HCT116 (cell line): ENCODE data around the gene RNF208. TPM values are rescaled to one million over a fixed set of nuclear protein-coding genes. Genes with fewer than 3 reads are reported as not detected.

Experiments used
- ATAC-seq: fragments of 200-7000 bp; cut with Tn5 transposase; 2 replicates; pipeline ENCODE4 v1.9.1; 2020; ENCODE audit warnings: mild to moderate bottlenecking, moderate library complexity
- BruUV-seq: library from RNA; stranded (reverse); fragments of 400-500 nt; replicated peaks from 2 replicates; lab custom pipeline; 2021; lab: Mats Ljungman, UMichigan
- CTCF ChIA-PET: fragments of 300-600 bp; sonication (Branson Sonifier 250); formaldehyde crosslinking; loops from one replicate; lab custom pipeline; 2021; ENCODE audit warnings: antibody characterized with exemption; lab: Charles Lee
- POLR2A ChIA-PET: fragments of 300-600, 350-600 bp; sonication (Branson Sonifier 250); formaldehyde crosslinking; loops from one replicate; lab custom pipeline; 2021; ENCODE audit warnings: antibody characterized with exemption; lab: Charles Lee
- RAD21 ChIA-PET, 2 experiments: fragments of 300-600 bp; sonication (Branson Sonifier 250); formaldehyde crosslinking; loops; one replicate each; lab custom pipeline; 2023; ENCODE audit warnings: low total read pairs in 2 of 2; ENCODE audit not compliant: uncharacterized antibody in 2 of 2, unreplicated experiment in 2 of 2, low non-redundant PET in 1 of 2; lab: Charles Lee
- DNase-seq: peaks from one replicate; pipeline ENCODE4 v3.0.0-alpha.2; 2010; ENCODE audit warnings: low read depth, low spot score
- H2AFZ ChIP-seq: fragments of 200-600 bp; shearing (Covaris generic), sonication (generic); 2 replicates; pipeline ENCODE4 v1.6.1; 2017; ENCODE audit warnings: low read depth, mixed run types, mixed read lengths, antibody characterized with exemption, low read length; ENCODE audit not compliant: poor library complexity, severe bottlenecking
- H3K27ac ChIP-seq: 2 replicates; pipeline ENCODE4 v1.5.1; 2012; ENCODE audit warnings: low read depth, low read length
- H3K27me3 ChIP-seq: fragments of 200-600 bp; sonication (generic); 2 replicates; pipeline ENCODE4 v1.6.1; 2016; ENCODE audit warnings: mixed run types, low read length, mixed read lengths; ENCODE audit not compliant: insufficient read depth
- H3K36me3 ChIP-seq, 2 experiments: fragments of 200-500 bp in 1 of 2; fragments of 200-600 bp in 1 of 2; sonication (Bioruptor generic) in 1 of 2; sonication (generic) in 1 of 2; 2 replicates each; pipeline versions ENCODE4 v1.5.1 to v1.6.1; 2014 to 2016; ENCODE audit warnings: low read length in 2 of 2, inconsistent platforms in 1 of 2, mixed read lengths in 1 of 2, mixed run types in 1 of 2; ENCODE audit not compliant: insufficient read depth in 2 of 2, control insufficient read depth in 1 of 2
- H3K4me1 ChIP-seq, 2 experiments: fragments of 200-600 bp in 1 of 2; sonication (generic) in 1 of 2; 2 replicates each; pipeline versions ENCODE4 v1.5.1 to v1.6.1; 2012 to 2017; ENCODE audit warnings: low read length in 2 of 2, inconsistent platforms in 1 of 2, mild to moderate bottlenecking in 1 of 2, mixed read lengths in 1 of 2, mixed run types in 1 of 2, moderate library complexity in 1 of 2; ENCODE audit not compliant: insufficient read depth in 2 of 2, control insufficient read depth in 1 of 2
- H3K4me2 ChIP-seq: fragments of 200-600 bp; sonication (generic); 2 replicates; pipeline ENCODE4 v1.6.1; 2017; ENCODE audit warnings: mixed run types, low read length, mixed read lengths
- H3K4me3 ChIP-seq, 2 experiments: fragments of 200-600 bp in 1 of 2; sonication (generic) in 1 of 2; replicated peaks in 1 of 2; 2 replicates each; pipeline ENCODE4 v1.5.1; 2011 to 2016; ENCODE audit warnings: low read length in 2 of 2, control low read depth in 1 of 2, low read depth in 1 of 2, mild to moderate bottlenecking in 1 of 2, mixed read lengths in 1 of 2, mixed run types in 1 of 2
- H3K79me2 ChIP-seq: fragments of 200-600 bp; sonication (generic); 2 replicates; pipeline ENCODE4 v1.6.1; 2017; ENCODE audit warnings: mild to moderate bottlenecking, mixed run types, low read length, moderate library complexity, mixed read lengths; ENCODE audit not compliant: insufficient read depth
- H3K9ac ChIP-seq: fragments of 200-600 bp; sonication (generic); 2 replicates; pipeline ENCODE4 v1.6.1; 2016; ENCODE audit warnings: low read length, mixed read lengths
- H3K9me2 ChIP-seq: fragments of 200-600 bp; sonication (generic), shearing (Covaris generic); 2 replicates; pipeline ENCODE4 v1.6.1; 2017; ENCODE audit warnings: mixed run types, mild to moderate bottlenecking, moderate library complexity; ENCODE audit not compliant: insufficient read depth
- H3K9me3 ChIP-seq, 2 experiments: fragments of 200-500 bp in 1 of 2; fragments of 200-600 bp in 1 of 2; sonication (Bioruptor generic) in 1 of 2; sonication (generic) in 1 of 2; 2 replicates each; pipeline ENCODE4 v1.6.1; 2014 to 2017; ENCODE audit warnings: low read length in 2 of 2, mixed read lengths in 2 of 2, inconsistent platforms in 1 of 2, low read depth in 1 of 2, mild to moderate bottlenecking in 1 of 2, mixed run types in 1 of 2, moderate library complexity in 1 of 2; ENCODE audit not compliant: control insufficient read depth in 1 of 2, insufficient read depth in 1 of 2
- H4K20me1 ChIP-seq: fragments of 200-600 bp; sonication (generic), shearing (Covaris generic); 2 replicates; pipeline ENCODE4 v1.6.1; 2017; ENCODE audit warnings: mixed run types, mild to moderate bottlenecking, moderate library complexity; ENCODE audit not compliant: insufficient read depth
- CTCF ChIP-seq, 3 experiments: fragments of 200-600 bp in 1 of 3; sonication (generic) in 1 of 3; IDR thresholded peaks in 2 of 3; conservative IDR thresholded peaks in 1 of 3; 2 replicates each; pipeline ENCODE4 v1.5.1; 2012 to 2017; ENCODE audit warnings: low read depth in 2 of 3, low read length in 2 of 3, antibody characterized with exemption in 1 of 3, borderline replicate concordance in 1 of 3, control low read depth in 1 of 3, mild to moderate bottlenecking in 1 of 3, mixed read lengths in 1 of 3, mixed run types in 1 of 3, moderate library complexity in 1 of 3; ENCODE audit not compliant: insufficient read depth in 1 of 3
- ELF1 ChIP-seq: IDR thresholded peaks from 2 replicates; pipeline ENCODE4 v1.6.1; 2012; ENCODE audit warnings: low read depth, borderline replicate concordance
- EZH2 ChIP-seq: fragments of 200-600 bp; sonication (generic); IDR thresholded peaks from 2 replicates; pipeline ENCODE4 v1.6.1; 2017; ENCODE audit warnings: antibody characterized with exemption, mixed run types
- JUND ChIP-seq: IDR thresholded peaks from 2 replicates; pipeline ENCODE4 v1.6.1; 2012
- POLR2AphosphoS5 ChIP-seq: IDR thresholded peaks from 2 replicates; pipeline ENCODE4 v1.6.1; 2011; ENCODE audit warnings: mild to moderate bottlenecking, low read depth, low read length, moderate library complexity
- RAD21 ChIP-seq: IDR thresholded peaks from 2 replicates; pipeline ENCODE4 v1.6.1; 2012; ENCODE audit warnings: low read depth, mild to moderate bottlenecking
- SIN3A ChIP-seq: IDR thresholded peaks from 2 replicates; pipeline ENCODE4 v1.6.1; 2012; ENCODE audit warnings: low read depth
- TCF7L2 ChIP-seq: IDR thresholded peaks from 2 replicates; pipeline ENCODE4 v1.7.0; 2011; ENCODE audit warnings: borderline replicate concordance, inconsistent platforms; ENCODE audit not compliant: insufficient read depth, insufficient read length; ENCODE audit errors: extremely low read depth
- ZFX ChIP-seq: fragments of 450-650 bp; IDR thresholded peaks from 2 replicates; pipeline ENCODE4 v1.6.1; 2017
- ZNF274 ChIP-seq: fragments of 200-500 bp; sonication (Bioruptor generic); IDR thresholded peaks from 2 replicates; pipeline ENCODE4 v1.6.1; 2014; ENCODE audit warnings: mild to moderate bottlenecking, low read depth, low read length, inconsistent platforms
- intact Hi-C: fragments of 100-400 bp; cut with micrococcal nuclease; formaldehyde crosslinking; loops from 2 replicates; pipeline ENCODE4 v1.10.0; 2022
- total RNA-seq: library from RNA; stranded (reverse); gene quantifications from one replicate; pipeline ENCODE4 v1.2.1, GENCODE V29; 2021; ENCODE audit not compliant: unreplicated experiment
- TF ChIP-seq, protein P1 (sequence below): IDR thresholded peaks from 2 replicates; pipeline ENCODE4 v1.6.1; 2011; ENCODE audit warnings: mild to moderate bottlenecking, low read length, moderate library complexity; ENCODE audit not compliant: insufficient replicate concordance; ENCODE audit errors: extremely low read depth

RNF208 gene
- total RNA-seq, 1 experiment from 2014 or later: 26.1 TPM

- no peak for TF ChIP-seq POLR2AphosphoS5
Measured at GRCh38 chr9:137181680-137182079, 40.4 kb downstream of the RNF208 start (continued).

DNA sequence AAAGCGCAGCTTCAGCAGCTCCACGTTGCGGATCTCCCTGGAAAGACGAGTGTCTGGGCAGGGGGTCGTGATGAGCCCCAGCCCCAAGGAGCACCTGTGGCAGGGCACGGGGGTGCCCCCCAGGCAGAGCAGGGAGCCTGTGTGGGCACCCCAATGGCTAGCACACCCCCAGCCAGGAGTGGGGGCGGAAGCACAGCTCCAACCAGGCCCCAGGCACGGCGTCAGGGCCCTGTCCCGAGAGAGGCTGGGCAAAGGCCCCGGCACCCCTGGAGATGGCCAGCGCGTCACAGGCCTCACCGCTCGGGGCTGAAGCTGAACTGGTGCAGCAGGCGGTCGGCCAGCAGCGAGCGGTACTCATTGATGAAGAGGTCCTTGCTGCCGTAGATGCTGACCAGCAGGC is 41.5 kb downstream of the RNF208 start:
- TF ChIP-seq ZNF274 (no peak), RAD21 (no peak), ELF1 (no peak)
- no peaks in the 10 kb centered on the region for H4K20me1 ChIP-seq
- peaks cover 0 to 15% of the 10 kb centered on the region in 2 experiments; a peak in 2 of 4 replicates for H3K4me1 ChIP-seq
- H3K27me3 ChIP-seq: no peaks in the 10 kb centered on the region
- H3K9me2 ChIP-seq: no peaks in the 10 kb centered on the region
- peaks cover 0 to 4% of the 10 kb centered on the region in 2 experiments; a peak in 2 of 4 replicates for H3K36me3 ChIP-seq
- ATAC-seq (no peak), DNase-seq (no peak)
- no TSS peak for BruUV-seq
- POLR2A ChIA-PET: no interaction called here
- no peak overlapping the region for H2AFZ ChIP-seq
- peaks cover 3% of the 10 kb centered on the region; the same call in 1 of the 2 replicates for H3K79me2 ChIP-seq
- CTCF ChIA-PET: no interaction called here
- H3K27ac ChIP-seq: no peak overlapping the region
- H3K4me2 ChIP-seq: no peak overlapping the region
- no peak overlapping the region for H3K9ac ChIP-seq
- no peak overlapping the region for H3K4me3 ChIP-seq
- intact Hi-C loops: no loop called here
- RAD21 ChIA-PET: no interaction called here
- no peaks in the 10 kb centered on the region for H3K9me3 ChIP-seq

DNA sequence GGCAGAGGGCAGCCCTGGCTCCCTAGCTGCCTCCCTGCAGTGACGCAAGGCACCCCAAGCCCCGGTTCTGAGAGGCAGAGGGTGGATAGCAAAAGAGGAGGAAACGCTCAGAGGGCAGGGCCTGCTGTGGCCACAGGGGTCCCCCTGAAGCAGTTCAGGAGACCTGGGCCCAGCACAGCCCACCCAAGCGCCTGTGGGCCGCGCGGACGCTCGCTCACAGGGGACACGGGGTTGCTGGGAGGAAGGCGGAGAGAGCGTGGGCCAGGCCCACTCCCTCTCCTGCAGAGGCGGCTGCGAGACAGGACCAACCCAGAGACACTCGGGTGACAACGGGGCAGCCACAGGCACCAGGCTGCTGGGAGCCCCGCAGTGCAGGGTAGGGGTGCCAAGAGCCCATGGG is 42.3 kb downstream of the RNF208 start:
- no peak for DNase-seq
- Histone ChIP-seq H3K79me2 (no peaks in the 10 kb centered on the region; the same call in 1 of the 2 replicates), H3K4me3 (no peak overlapping the region), H4K20me1 (no peaks in the 10 kb centered on the region), H2AFZ (no peak overlapping the region), H3K27ac (no peak overlapping the region), H3K27me3 (no peaks in the 10 kb centered on the region), H3K9me2 (no peaks in the 10 kb centered on the region), H3K4me2 (no peak overlapping the region), H3K36me3 (peaks cover 0 to 3% of the 10 kb centered on the region in 2 experiments; a peak in 2 of 4 replicates), H3K9ac (no peak overlapping the region), H3K9me3 (no peaks in the 10 kb centered on the region), H3K4me1 (peaks cover 0 to 15% of the 10 kb centered on the region in 2 experiments; a peak in 2 of 4 replicates)
- intact Hi-C loops: no loop called here
- ChIA-PET RAD21 (no interaction called here), POLR2A (no interaction called here), CTCF (no interaction called here)
- BruUV-seq: no TSS peak
- no peak for ATAC-seq
- TF ChIP-seq CTCF (IDR thresholded peaks at IDR 0.05 in 2 of 3, conservative IDR thresholded peaks at IDR 0.05 in 1 of 3; ENCODE audit: borderline replicate concordance in 1 of 3, insufficient read depth in 1 of 3, low read depth in 2 of 3, low read length in 2 of 3): no peak
- TF ChIP-seq RAD21: no peak
- no peak for TF ChIP-seq ZFX
- no peak for TF ChIP-seq TCF7L2
- no peak for TF ChIP-seq JUND
- no peak for TF ChIP-seq EZH2
- no peak for TF ChIP-seq SIN3A
- TF ChIP-seq, protein P1, sequence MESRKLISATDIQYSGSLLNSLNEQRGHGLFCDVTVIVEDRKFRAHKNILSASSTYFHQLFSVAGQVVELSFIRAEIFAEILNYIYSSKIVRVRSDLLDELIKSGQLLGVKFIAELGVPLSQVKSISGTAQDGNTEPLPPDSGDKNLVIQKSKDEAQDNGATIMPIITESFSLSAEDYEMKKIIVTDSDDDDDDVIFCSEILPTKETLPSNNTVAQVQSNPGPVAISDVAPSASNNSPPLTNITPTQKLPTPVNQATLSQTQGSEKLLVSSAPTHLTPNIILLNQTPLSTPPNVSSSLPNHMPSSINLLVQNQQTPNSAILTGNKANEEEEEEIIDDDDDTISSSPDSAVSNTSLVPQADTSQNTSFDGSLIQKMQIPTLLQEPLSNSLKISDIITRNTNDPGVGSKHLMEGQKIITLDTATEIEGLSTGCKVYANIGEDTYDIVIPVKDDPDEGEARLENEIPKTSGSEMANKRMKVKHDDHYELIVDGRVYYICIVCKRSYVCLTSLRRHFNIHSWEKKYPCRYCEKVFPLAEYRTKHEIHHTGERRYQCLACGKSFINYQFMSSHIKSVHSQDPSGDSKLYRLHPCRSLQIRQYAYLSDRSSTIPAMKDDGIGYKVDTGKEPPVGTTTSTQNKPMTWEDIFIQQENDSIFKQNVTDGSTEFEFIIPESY: no peak
- TF ChIP-seq ZNF274: no peak
